KMS-11 (cell line): ENCODE results near the gene OLFM4.

Experiments
- H2AFZ ChIP-seq: fragments of 200-600 bp; sonication (generic); 2 replicates; pipeline ENCODE4 v1.6.1; 2016; ENCODE audit warnings: antibody characterized with exemption, mixed run types, low read depth
- H3K27ac ChIP-seq: fragments of 200-600 bp; sonication (generic); 2 replicates; pipeline ENCODE4 v1.6.1; 2016; ENCODE audit warnings: mild to moderate bottlenecking, mixed run types
- H3K27me3 ChIP-seq: fragments of 200-600 bp; sonication (generic); 2 replicates; pipeline ENCODE4 v1.6.1; 2017; ENCODE audit warnings: mild to moderate bottlenecking, low read depth, mixed run types, moderate library complexity; ENCODE audit not compliant: insufficient read depth
- H3K36me3 ChIP-seq: fragments of 200-600 bp; sonication (generic); 2 replicates; pipeline ENCODE4 v1.6.1; 2017; ENCODE audit warnings: mild to moderate bottlenecking, mixed run types; ENCODE audit not compliant: insufficient read depth
- H3K4me1 ChIP-seq: fragments of 200-600 bp; sonication (generic); 2 replicates; pipeline ENCODE4 v1.6.1; 2016; ENCODE audit warnings: mild to moderate bottlenecking, low read depth, mixed run types; ENCODE audit not compliant: poor library complexity, severe bottlenecking
- H3K4me2 ChIP-seq: fragments of 200-600 bp; sonication (generic); 2 replicates; pipeline ENCODE4 v1.7.0; 2016; ENCODE audit warnings: mild to moderate bottlenecking, mixed run types
- H3K4me3 ChIP-seq: fragments of 200-600 bp; sonication (generic); IDR thresholded peaks from 2 replicates; pipeline ENCODE4 v1.6.1; 2017; ENCODE audit warnings: low read depth, low read length, mixed read lengths; ENCODE audit not compliant: insufficient read depth
- H3K79me2 ChIP-seq: fragments of 200-600 bp; sonication (generic); 2 replicates; pipeline ENCODE4 v1.6.1; 2016; ENCODE audit warnings: low read depth, mixed run types; ENCODE audit not compliant: insufficient read depth
- H3K9ac ChIP-seq: fragments of 200-600 bp; sonication (generic); 2 replicates; pipeline ENCODE4 v1.6.1; 2016; ENCODE audit warnings: mild to moderate bottlenecking, mixed run types
- H4K20me1 ChIP-seq: fragments of 200-600 bp; sonication (generic); 2 replicates; pipeline ENCODE4 v1.6.1; 2016; ENCODE audit warnings: mild to moderate bottlenecking, mixed run types; ENCODE audit not compliant: insufficient read depth
- TF ChIP-seq, protein P1 (sequence below): fragments of 200-600 bp; sonication (generic); conservative IDR thresholded peaks from 2 replicates; pipeline ENCODE4 v1.6.1; 2017; ENCODE audit warnings: low read depth, mild to moderate bottlenecking, antibody characterized with exemption, low read length, moderate library complexity, mixed read lengths

Gene OLFM4

DNA sequence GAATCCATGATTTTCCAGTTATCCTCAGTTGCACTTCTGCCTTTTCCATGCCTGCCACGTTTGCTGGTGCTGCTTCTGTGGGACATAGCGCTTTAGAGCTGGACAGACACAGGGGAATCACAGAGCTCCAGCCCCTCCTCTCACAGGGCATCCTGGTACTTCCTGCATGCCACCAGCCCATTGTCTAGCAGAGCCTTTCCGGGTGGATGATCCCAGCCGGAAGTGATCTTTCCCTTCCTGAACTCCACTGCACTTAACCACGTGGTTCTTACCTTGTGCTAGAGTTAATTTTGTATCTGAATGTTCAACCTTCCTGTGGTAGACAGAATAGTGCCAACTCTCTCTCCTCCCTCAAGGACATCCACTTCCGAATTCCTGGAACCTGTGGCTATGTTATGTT, 12.6 kb upstream of the OLFM4 start:
- Histone ChIP-seq H2AFZ (no peak overlapping the region), H3K79me2 (no peaks in the 10 kb centered on the region), H3K4me3 (no peak overlapping the region), H3K4me2 (no peak overlapping the region), H3K27ac (no peak overlapping the region), H3K9ac (no peak overlapping the region), H3K36me3 (no peaks in the 10 kb centered on the region), H3K4me1 (no peaks in the 10 kb centered on the region), H4K20me1 (no peaks in the 10 kb centered on the region), H3K27me3 (no peaks in the 10 kb centered on the region)
- TF ChIP-seq, protein P1, sequence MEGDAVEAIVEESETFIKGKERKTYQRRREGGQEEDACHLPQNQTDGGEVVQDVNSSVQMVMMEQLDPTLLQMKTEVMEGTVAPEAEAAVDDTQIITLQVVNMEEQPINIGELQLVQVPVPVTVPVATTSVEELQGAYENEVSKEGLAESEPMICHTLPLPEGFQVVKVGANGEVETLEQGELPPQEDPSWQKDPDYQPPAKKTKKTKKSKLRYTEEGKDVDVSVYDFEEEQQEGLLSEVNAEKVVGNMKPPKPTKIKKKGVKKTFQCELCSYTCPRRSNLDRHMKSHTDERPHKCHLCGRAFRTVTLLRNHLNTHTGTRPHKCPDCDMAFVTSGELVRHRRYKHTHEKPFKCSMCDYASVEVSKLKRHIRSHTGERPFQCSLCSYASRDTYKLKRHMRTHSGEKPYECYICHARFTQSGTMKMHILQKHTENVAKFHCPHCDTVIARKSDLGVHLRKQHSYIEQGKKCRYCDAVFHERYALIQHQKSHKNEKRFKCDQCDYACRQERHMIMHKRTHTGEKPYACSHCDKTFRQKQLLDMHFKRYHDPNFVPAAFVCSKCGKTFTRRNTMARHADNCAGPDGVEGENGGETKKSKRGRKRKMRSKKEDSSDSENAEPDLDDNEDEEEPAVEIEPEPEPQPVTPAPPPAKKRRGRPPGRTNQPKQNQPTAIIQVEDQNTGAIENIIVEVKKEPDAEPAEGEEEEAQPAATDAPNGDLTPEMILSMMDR: no peak

DNA sequence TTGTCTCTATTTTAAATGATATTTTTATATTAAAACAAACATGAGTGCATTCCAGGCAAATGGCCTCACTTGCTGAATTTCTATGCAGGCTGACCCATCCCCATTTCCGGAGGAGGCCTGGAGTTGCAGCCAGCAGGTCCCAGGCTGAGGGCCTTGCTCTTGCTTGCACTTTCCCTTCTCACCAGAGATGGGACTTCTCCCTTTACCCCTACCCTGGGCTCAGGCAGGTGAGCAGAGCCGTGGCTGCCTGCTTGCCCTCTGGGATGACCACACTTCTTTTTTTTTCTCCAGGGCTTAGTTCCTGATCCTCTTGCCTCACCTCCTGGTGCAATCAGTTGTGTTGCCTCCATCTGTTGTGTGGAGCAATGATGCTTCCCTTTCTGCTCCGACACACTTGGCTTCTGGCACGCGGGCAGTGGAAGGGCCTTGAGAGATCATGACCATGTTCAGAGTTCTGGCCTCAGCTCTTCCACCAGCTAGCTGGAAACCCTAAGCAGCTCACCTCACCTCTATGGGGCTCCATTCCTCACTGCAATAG, 11.1 kb upstream of the OLFM4 start:
- Histone ChIP-seq H3K27ac (no peak overlapping the region), H3K79me2 (no peaks in the 10 kb centered on the region), H4K20me1 (no peaks in the 10 kb centered on the region), H3K36me3 (no peaks in the 10 kb centered on the region), H3K27me3 (no peaks in the 10 kb centered on the region), H3K4me3 (no peak overlapping the region), H3K4me1 (no peaks in the 10 kb centered on the region), H3K9ac (no peak overlapping the region), H3K4me2 (no peak overlapping the region), H2AFZ (no peak overlapping the region)
- TF ChIP-seq, protein P1: no peak

DNA sequence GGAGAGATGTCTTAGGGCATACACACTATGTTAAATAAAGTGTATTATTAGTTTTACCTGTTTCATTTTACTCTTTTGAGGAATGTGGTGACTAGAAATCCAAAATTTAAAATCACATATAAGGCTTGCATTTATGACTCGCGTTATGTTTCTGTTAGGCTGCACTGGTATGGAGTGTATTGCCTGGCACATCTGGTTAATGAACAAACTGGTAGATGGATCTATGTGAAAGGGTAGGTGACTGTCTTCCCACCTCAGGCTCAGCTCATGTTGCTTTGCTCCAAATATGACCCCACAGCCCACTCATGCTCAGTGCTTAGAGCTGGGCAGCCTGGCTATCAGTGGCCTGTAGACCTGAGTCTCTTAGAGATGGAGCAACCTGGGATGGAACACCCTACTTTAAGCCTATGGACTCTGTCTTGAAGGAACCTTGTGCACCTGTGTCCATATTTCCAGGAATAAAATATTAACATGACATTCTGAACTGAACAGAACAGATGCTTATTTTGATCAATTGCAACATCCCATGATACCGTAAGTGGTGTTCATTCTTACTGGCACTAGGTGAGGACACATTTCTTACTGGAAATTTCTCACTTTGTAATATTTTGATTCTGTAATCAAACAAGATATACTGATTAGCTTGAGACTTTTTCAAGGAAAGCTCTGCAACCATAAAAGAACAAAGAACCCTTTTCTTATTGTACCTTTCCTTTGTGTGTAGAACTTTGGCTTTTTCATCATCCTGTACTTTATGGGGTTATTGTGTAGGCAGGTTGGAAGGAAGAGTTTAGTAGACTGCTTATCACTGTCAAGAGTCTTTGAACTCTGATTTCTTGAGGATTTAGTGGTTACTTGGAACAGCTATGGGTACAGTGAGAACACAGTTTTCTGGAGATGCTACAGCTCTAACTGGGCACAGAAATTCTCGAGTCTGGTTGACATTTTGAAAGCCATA, 9.6 kb upstream of the OLFM4 start:
- H4K20me1 ChIP-seq: no peaks in the 10 kb centered on the region
- TF ChIP-seq, protein P1: no peak
- H3K27me3 ChIP-seq: no peaks in the 10 kb centered on the region
- no peak overlapping the region for H3K9ac ChIP-seq
- H3K36me3 ChIP-seq: no peaks in the 10 kb centered on the region
- no peak overlapping the region for H3K27ac ChIP-seq
- no peak overlapping the region for H2AFZ ChIP-seq
- no peaks in the 10 kb centered on the region for H3K4me1 ChIP-seq
- no peak overlapping the region for H3K4me3 ChIP-seq
- no peaks in the 10 kb centered on the region for H3K79me2 ChIP-seq
- no peak overlapping the region for H3K4me2 ChIP-seq

DNA sequence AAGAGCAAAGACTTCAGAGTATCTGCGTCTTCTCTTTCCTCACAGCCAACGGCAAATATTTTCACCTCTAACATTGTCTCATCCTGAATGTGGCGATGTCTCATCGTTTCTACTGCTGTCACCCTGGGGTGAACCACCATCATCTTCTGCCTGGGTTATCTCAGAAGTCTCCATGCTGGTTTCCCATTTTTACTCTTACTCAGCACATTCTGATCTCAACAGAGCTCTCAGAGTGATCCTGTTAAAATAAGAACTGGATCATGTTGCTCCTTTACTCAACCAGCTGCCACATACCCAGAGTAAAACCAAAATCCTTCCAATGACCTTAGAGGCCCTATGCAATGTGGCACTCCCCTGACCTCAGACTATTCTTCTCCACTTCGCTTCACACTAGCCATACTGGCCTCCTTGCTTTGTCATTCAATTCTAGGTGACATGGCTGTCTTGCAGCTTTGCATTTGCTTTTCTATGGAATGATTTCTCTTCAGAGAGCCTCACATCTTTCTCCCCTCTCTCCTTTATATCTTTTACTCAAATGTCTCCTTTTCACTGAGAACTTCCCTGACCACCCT, 7.8 kb upstream of the OLFM4 start:
- H3K27ac ChIP-seq: no peak overlapping the region
- TF ChIP-seq, protein P1: no peak
- no peak overlapping the region for H2AFZ ChIP-seq
- no peaks in the 10 kb centered on the region for H3K4me1 ChIP-seq
- H3K79me2 ChIP-seq: no peaks in the 10 kb centered on the region
- no peak overlapping the region for H3K4me3 ChIP-seq
- H4K20me1 ChIP-seq: no peaks in the 10 kb centered on the region
- H3K36me3 ChIP-seq: no peaks in the 10 kb centered on the region
- H3K27me3 ChIP-seq: no peaks in the 10 kb centered on the region
- no peak overlapping the region for H3K9ac ChIP-seq
- no peak overlapping the region for H3K4me2 ChIP-seq
